ENCODE results near the gene VPS26C.

Gene VPS26C

DNA sequence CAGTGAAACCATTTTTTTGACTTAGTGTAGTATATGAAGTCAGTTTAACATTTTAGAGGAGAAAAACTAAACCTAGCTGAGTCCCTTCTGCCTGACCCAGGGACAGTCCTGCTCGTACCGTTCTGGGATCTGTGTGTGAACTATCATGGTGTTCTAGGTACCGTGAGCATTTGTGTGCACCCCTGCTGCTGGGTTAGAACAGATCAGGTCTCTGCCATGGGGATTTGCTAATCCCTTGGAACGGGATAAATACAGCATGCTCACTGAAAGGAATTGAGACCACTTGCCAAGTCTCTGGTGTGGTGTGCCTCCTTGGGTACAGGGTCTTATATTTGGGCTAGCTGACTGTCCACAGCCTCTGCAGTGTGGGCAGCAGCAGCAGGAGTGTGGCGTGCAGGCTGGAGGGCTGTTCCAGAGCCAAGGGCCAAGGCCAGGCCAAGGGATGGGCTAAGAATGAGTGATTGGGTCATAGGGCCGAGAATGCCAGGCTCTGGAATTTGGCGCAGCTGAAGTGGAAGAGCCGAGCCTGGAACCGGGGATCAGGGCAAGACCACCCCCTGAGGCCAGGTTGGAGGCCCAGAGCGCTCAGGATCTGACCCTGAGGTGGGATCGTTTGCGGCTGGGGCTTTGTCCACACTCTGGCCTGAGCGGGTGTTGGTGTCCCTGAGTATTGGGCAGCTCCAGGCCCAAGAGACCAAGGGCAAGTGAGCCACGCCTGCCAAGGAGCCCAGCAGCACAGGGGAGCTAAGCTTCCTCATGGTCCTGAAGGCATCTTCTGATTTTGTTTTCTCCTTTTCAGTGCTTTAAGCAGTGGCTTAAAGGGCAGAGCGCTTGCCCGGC, 66.3 kb downstream of the VPS26C start:
- no peak for DNase-seq

GRCh38 chr21:37199057-37199924, 67.8 kb downstream of the VPS26C start:
- DNase-seq = no peak

GRCh38 chr21:37197746-37198145, 69.4 kb downstream of the VPS26C start:
- no peak for DNase-seq

- no peak for DNase-seq
Observed at GRCh38 chr21:37196847-37197246, 70.3 kb downstream of the VPS26C start.

DNA sequence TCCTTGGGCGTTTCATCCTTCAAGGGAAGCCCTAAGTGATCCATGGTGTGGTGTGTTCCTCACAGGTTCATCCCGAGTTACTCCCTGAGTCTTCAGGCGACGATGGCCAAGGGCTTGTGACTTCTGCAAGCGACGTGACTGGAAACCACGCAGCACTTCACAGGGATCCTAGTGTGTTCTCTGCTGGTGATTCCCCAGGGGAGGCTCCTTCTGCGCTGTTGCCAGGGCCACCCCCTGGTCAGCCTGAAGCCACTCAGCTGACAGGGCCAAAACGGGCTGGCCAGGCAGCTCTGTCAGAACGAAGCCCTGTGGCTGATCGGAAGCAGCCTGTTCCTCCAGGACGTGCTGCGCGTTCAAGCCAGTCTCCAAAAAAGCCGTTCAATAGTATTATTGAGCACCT, 71.5 kb downstream of the VPS26C start:
- no peak for DNase-seq

DNA sequence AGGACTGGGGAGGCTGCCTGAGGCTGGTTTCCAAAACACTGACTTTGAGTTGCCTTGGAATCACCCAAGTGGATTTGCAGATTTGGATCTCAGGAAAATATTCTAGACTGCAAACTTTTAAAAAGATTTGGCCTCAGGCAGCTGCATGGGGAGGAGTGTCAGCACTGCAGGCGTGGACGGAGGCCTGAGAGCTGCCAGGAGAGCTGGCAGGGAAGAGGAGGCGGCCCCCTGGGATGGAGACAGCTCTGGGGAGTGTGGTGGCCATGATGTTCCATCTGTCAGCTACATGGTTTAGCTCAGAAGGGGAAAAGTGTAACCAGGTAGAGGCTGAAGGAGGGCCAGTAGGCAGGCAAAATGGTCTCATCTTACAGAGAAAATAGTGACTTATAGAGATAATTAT, 72.1 kb downstream of the VPS26C start:
- DNase-seq = no peak

GRCh38 chr21:37193676-37194075, 73.5 kb downstream of the VPS26C start:
- DNase-seq = no peak

DNA sequence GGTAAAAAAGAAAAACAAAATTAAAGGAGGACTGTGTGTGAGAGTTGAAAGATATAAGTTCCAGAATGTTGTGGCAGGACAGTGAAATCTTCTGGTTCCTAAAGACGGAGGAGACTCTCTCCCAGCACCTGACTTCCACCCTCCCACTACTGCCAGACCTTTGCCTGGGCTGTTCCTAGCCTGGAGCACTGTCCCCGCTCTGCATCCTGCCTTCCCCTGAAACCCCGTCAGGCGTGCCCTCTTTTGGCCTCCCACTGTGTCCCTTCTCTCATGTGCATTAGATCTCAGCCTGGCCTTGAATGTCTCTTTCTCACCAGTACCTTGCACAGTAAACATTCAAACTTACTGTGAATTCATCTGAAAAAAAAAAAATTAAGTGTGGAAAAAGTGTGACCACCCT, 74.1 kb downstream of the VPS26C start:
- no peak for DNase-seq

- no peak for DNase-seq
Observed at GRCh38 chr21:37192019-37192418, 75.1 kb downstream of the VPS26C start.

- DNase-seq = no peak
Observed at GRCh38 chr21:37188825-37189224, 78.3 kb downstream of the VPS26C start.

DNA sequence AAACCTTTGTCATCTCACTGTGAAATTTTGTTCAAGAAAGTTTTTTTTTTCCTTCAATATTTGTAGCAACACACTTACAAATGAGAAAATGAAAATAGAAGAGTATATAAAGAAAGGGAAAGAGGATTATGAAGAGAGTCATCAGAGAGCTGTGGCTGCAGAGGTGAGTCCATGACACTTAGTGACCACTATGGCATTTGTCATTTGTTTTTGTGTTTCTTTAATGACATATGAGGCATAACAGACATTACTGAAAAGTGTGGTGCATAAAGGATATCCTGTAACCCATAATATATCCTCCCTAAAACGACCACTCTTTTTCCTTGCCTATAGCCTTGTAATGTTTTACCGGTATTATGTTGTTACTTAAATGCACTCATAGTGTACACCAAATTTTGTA, 80.2 kb downstream of the VPS26C start:
- no peak for DNase-seq

- no peak for DNase-seq
Observed at GRCh38 chr21:37184784-37185593, 82.1 kb downstream of the VPS26C start.

- no peak for DNase-seq
Observed at GRCh38 chr21:37183749-37184148, 83.4 kb downstream of the VPS26C start.

- no peak for DNase-seq
Observed at GRCh38 chr21:37182222-37182621, 84.9 kb downstream of the VPS26C start.

GRCh38 chr21:37181059-37181458, 86.1 kb downstream of the VPS26C start:
- DNase-seq = no peak

- no peak for DNase-seq
Observed at GRCh38 chr21:37176716-37177115, 90.4 kb downstream of the VPS26C start.

All from NCI-H748 treated with DMSO at 0.1 percent for 48 hours (cell line).